GM06990 (cell line): ENCODE results near the gene SYMPK.

Source experiments
- DNase-seq: peaks from one replicate; pipeline ENCODE4 v3.0.0-alpha.2; 2011; ENCODE audit not compliant: insufficient read length; ENCODE audit errors: extremely low read depth
- H3K27me3 ChIP-seq: replicated peaks from 2 replicates; pipeline ENCODE4 v1.6.0; 2011; ENCODE audit warnings: low read length; ENCODE audit not compliant: control insufficient read depth, insufficient read depth
- H3K36me3 ChIP-seq: 2 replicates; pipeline ENCODE4 v1.5.1; 2011; ENCODE audit warnings: low read length; ENCODE audit not compliant: control insufficient read depth, insufficient read depth
- H3K4me3 ChIP-seq: replicated peaks from 2 replicates; pipeline ENCODE4 v1.5.1; 2011; ENCODE audit warnings: low read depth, mild to moderate bottlenecking, control low read depth, low read length
- CTCF ChIP-seq: IDR thresholded peaks from 2 replicates; pipeline ENCODE4 v1.5.1; 2011; ENCODE audit warnings: low read length, control low read depth, mild to moderate bottlenecking, inconsistent platforms; ENCODE audit not compliant: insufficient read depth, poor library complexity, severe bottlenecking

The SYMPK gene

GRCh38 chr19:45865269-45865948, 2.5 kb upstream of the SYMPK start:
- no peak for DNase-seq
- no peak overlapping the region for H3K4me3 ChIP-seq
- no peak for TF ChIP-seq CTCF
- no peaks in the 10 kb centered on the region; the same call in 1 of the 2 replicates for H3K36me3 ChIP-seq
- H3K27me3 ChIP-seq, result peaks cover 3% of the 10 kb centered on the region

GRCh38 chr19:45864629-45865082, 1.7 kb upstream of the SYMPK start:
- H3K27me3 ChIP-seq, result peaks cover 3% of the 10 kb centered on the region
- no peak for TF ChIP-seq CTCF
- H3K4me3 ChIP-seq, result no peak overlapping the region
- no peak for DNase-seq
- peaks cover under 1% of the 10 kb centered on the region for H3K36me3 ChIP-seq

DNA sequence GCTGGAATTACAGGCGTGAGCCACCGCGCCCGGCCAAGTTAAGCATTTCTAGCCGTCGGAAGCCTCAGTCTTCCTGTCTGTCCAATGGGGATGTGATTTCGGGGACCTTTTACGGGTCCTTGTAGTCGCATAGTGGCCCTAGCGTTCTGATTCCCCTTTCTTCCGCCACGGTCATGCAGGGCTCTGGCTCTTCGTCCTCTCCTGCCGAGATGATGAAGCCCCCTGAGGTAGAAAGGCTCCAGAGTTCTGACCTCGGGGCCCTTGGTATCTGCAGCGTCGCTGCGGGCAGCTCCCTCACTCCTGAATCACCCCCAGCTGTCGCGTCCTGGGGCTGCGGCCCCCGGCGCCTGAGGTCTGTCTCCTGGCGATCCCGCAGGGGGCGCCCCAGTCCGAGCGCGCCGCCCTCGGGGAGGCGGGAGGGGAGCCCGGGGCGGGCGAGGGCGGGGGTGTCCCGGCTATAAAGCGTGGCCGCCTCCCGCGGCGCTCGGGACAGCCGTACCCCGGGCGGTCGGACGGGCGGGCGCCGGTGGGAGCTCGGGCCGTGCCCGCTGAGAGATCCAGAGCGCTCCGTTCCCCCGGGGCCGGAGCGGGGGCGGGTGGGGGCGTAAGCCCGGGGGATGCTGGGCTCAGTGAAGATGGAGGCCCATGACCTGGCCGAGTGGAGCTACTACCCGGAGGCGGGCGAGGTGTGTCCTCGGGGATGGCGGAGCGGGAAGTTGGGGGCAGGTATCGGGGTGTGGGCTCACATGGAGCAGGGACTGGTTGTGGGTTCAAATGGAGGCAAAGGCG, 1.1 kb upstream of the SYMPK start, which contains the start of gene FOXA3:
FOXA3 (plus strand) TSS at position 487 of the 789 bp plus-strand sequence; CDS start at position 618, 131 bp downstream.
- TF ChIP-seq CTCF, result peak; percentile 52
- Histone ChIP-seq H3K36me3 (peaks cover 3% of the 10 kb centered on the region), H3K4me3 (peak within 1 kb of the TSS; percentile 61), H3K27me3 (peaks cover 3% of the 10 kb centered on the region)
- DNase-seq, result peak; percentile 73

GRCh38 chr19:45863335-45863839, 440 bp upstream of the SYMPK start:
- no peak for TF ChIP-seq CTCF
- peaks cover 5% of the 10 kb centered on the region for H3K36me3 ChIP-seq
- H3K4me3 ChIP-seq, result peak overlapping the region; percentile 61
- DNase-seq, result no peak
- H3K27me3 ChIP-seq, result peaks cover 3% of the 10 kb centered on the region

DNA sequence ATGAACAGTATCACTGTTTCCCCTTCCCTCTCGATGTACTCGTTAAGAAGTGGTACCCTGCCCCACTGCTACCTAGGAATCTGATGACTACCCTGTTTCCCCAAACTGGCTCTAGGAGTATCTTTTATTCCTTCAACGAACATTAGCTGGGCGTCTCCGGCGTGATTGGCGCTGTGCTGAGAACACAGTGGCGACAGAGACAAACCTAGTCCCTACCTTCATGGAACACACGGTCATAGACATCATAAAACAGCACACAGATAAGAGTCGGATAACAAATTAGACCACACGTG, 730 bp downstream of the SYMPK start:
- DNase-seq, result no peak
- H3K4me3 ChIP-seq, result peak overlapping the region; percentile 80
- TF ChIP-seq CTCF, result no peak

More for the DNA sequence above, 730 bp downstream of the SYMPK start:
- Histone ChIP-seq H3K36me3 (peaks cover 5% of the 10 kb centered on the region), H3K27me3 (peaks cover 3% of the 10 kb centered on the region)
